Measurements from ENCODE around the gene S1PR3. TPM values are rescaled to one million over a fixed set of nuclear protein-coding genes. Genes with fewer than 3 reads are reported as not detected.

The S1PR3 gene
- total RNA-seq, 1 experiment from 2014 or later, result 38.7 TPM

DNA sequence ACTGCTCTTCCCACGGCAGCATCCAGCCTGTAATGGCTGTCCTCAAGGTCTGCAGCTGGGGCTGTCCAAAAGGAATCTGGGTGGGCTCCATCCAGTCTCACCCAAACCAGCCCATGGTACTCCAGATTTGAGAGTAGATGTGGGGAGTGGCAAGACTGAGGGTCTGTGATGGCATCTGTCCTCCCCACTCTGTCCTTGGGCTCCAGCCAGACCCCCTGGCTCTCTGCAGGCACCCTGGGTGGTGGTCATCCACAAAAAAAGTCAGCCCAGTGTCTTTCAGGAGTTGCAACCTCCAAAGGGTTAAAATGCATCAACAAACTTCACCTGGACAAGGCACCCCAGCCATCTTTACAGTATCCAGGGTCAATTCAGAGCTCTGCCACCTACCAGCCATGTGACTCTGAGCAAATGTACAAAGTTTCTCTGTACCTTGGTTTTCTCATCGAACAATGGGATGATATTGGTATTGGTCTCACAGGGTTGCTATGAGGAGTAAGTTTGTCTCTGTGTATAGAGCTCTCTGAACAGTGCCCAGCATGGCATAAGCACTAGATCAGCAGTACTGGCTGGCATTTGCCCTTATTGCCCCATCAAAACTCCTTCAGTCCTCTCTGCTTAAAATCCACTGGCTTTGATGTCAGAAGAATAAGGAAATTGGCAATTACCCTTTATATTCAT, 7.3 kb upstream of the S1PR3 start:
- peaks cover 8% of the 10 kb centered on the region for H3K9me3 ChIP-seq
- H3K27me3 ChIP-seq, result no peaks in the 10 kb centered on the region
- no peaks in the 10 kb centered on the region; the same call in 1 of the 2 replicates for H3K36me3 ChIP-seq
- no peak for DNase-seq
- H3K4me3 ChIP-seq, result no peak overlapping the region

DNA sequence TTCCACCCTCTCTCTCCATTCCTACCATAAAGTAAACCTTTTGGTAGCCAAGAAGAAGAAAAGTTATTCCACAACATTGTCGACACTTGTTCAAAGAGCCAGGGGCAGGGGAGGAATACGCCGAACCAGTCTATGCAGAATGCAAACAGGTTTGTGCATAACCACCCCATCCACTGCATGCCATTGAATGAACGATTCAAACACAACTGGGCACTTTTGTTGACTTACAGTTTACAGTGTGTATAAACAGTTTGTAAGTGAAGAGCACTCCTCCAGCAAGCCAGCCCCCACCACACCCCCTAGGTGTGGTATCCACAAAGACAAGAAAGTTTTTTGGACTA, 6.8 kb upstream of the S1PR3 start:
- no peak for DNase-seq
- peaks cover 8% of the 10 kb centered on the region for H3K9me3 ChIP-seq
- H3K4me3 ChIP-seq, result no peak overlapping the region
- no peaks in the 10 kb centered on the region for H3K27me3 ChIP-seq
- no peaks in the 10 kb centered on the region; the same call in 1 of the 2 replicates for H3K36me3 ChIP-seq

DNA sequence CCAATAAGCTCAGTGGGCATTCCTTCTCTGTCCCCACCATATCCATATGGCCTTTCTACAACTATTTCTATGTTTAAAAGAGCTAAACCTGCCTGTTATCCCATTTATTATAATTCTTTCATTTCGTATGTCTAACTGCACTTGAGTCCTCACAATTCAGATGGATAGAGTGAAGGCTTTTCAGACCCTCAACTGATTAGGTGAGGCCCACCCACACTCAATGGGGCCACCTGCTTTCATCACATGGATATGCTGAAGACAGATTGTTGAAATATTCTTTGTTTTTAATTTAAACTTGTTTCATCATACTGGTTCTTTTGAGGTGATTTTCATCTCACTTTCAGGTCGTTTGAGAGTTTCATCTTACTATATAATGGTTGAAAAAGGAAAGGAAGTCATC, 5.7 kb upstream of the S1PR3 start:
- no peaks in the 10 kb centered on the region for H3K27me3 ChIP-seq
- H3K36me3 ChIP-seq, result no peaks in the 10 kb centered on the region; the same call in 1 of the 2 replicates
- H3K4me3 ChIP-seq, result no peak overlapping the region
- DNase-seq, result no peak
- peaks cover 8% of the 10 kb centered on the region for H3K9me3 ChIP-seq

DNA sequence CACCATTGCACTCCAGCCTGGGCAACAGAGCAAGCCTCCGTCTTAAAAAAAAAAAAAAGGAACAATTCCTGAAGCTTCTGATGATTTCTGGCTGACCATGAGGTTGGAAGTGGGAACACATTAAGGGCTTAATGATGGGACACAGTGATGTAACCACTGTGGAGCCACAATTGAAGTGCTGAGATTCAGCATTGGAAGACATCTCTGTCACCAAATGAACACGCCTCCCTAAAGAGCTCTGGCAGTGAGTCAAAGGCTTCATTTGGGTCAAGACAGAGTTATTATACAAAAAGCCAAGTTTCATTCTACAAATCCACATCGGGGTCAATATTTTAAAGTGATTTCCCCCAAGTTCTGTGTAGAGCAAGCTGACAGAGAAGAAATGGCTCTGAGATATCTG, 4.5 kb upstream of the S1PR3 start:
- no peaks in the 10 kb centered on the region for H3K27me3 ChIP-seq
- no peaks in the 10 kb centered on the region; the same call in 1 of the 2 replicates for H3K36me3 ChIP-seq
- H3K9me3 ChIP-seq, result peaks cover 6% of the 10 kb centered on the region
- H3K4me3 ChIP-seq, result no peak overlapping the region
- no peak for DNase-seq

DNA sequence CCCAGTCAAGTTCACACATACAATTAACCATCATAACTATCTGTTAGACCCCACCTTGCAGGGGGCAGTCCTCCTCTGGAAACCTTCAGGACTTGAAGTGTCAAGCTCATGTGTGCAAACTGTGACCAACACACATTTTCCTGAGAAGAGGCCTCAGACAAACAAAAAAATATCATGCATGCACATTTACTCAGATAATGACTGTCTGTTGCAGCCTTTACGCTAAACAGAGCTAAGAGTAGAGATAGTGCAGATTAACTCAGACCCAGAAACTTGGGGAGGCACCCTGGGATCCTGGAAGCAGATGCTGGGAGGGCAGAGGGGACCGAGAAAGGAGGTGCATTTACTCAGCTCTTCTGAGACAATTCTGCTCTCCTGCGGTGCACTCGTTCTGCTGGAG, 3.6 kb upstream of the S1PR3 start:
- no peaks in the 10 kb centered on the region for H3K9me3 ChIP-seq
- H3K36me3 ChIP-seq, result peaks cover 5% of the 10 kb centered on the region; the same call in 1 of the 2 replicates
- no peak for DNase-seq
- H3K4me3 ChIP-seq, result no peak overlapping the region
- no peaks in the 10 kb centered on the region for H3K27me3 ChIP-seq

DNA sequence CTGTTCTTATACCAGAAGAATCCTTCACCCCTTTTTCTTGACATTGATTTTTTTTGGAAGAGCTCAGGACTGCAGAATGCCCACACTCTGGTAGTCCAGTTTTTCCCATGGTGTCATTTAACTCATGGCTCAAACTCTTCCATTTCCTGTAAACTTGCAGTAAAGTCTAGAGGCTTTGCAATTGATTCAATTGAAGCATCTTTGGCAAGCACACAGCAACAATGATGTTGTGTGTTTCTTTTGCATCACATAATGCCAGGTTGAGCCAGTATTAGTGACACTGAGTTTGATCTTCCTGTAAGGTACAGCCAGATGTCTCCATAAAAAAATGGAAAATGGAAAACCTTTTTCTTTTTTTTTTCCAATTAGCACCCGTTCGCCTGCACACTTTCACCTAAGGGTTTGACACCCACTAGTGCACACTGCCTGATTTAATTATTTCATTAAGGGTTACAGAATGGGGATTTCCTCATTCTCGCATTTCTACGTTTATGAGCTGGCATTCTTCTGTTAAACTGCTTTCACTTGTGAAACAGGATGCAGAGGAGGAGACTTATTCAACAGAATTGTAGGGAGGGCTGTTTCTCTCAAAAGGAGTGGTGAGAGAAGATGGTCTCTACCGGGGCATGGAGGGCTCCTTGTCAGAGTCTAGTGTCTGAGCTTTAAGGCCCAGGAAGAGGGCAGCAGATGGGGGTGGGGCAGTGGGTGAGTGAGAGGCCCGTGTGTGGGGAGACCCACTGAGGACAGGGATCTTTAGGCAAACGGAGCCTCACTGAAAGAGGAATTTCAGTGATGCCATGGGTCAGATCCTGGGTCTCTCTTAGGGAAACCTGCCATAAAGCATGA, 2.2 kb upstream of the S1PR3 start:
- H3K4me3 ChIP-seq, result no peak overlapping the region

DNA sequence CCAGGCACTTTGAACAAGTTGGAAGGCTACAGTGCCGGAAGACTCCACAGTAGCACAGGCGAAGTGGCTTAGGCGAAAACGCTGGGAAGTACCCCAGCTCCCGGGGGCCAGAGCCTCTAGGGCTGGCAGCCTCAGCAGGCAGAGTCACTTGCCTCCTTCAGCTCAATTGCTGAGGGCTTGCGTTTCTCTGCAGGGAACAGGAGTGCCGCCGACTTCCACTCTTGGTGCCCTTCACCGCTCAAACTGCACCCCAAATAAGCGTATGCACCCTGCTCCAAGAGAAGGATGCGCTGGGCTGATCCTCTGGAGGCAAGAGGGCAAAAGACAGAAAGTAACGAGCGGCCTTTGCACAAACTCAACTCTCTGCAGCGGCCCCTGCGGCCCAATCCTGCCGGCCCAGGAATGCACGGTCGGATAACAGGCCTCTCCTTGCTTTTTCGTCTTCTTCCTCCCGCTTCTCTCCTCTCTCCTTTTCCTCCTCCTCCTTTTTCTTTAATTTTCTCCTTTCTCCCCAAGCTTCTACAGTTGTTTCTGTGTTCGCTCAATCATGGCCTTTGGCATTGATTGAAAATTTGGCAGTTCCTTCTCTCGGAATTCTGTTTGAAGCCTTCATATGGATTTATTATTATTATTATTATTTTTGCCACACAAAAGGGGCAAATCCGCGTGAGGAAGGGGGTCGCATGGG, 1.1 kb upstream of the S1PR3 start:
- DNase-seq, result no peak
- Histone ChIP-seq H3K36me3 (peaks cover 14% of the 10 kb centered on the region), H3K9me3 (no peaks in the 10 kb centered on the region), H3K4me3 (no peak overlapping the region), H3K27me3 (no peaks in the 10 kb centered on the region)

More for the DNA sequence above, 2.2 kb upstream of the S1PR3 start:
- H3K27me3 ChIP-seq, result no peaks in the 10 kb centered on the region
- H3K36me3 ChIP-seq, result peaks cover 8% of the 10 kb centered on the region
- no peak for DNase-seq
- no peaks in the 10 kb centered on the region for H3K9me3 ChIP-seq

DNA sequence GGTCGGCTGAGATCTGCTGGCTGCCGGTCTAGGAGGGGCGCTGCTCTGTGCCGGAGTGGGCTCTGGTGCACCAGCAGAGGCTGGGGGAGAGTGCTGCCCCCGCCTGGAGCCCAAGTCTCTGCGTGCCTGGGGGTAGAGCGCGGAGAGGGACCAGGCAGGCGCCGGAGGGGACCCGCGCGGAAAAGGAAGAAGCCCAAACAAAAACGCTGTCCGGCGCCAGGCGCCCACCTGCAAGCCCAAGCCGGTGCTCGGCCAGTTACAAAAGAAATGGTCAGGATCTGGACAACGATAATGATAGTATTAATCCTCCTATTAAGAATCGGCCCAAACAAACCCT, 571 bp upstream of the S1PR3 start:
- Histone ChIP-seq H3K36me3 (peaks cover 19% of the 10 kb centered on the region), H3K27me3 (no peaks in the 10 kb centered on the region), H3K4me3 (peak overlapping the region; percentile 67), H3K9me3 (no peaks in the 10 kb centered on the region)
- DNase-seq, result no peak

DNA sequence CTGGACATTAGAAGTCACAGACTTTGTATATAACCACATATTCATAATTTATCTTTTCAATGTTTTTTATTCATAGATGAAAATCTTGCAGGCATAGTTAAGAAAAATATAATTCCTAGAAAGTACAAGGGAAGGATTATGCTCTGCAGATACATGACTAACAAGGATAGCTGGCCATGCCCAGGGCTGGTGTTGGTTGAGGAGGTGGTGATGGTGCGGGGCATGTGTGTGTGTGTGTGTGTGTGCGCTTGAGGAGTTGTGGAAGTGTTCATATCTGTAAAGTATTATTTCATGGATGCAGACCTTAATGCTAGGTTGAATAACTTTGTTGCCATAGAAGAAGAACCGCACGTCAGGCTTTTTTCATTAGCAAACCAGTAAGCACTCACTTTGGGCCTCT, 1.3 kb downstream of the S1PR3 start:
- Histone ChIP-seq H3K27me3 (no peaks in the 10 kb centered on the region), H3K36me3 (peaks cover 37% of the 10 kb centered on the region), H3K4me3 (peak overlapping the region; percentile 67), H3K9me3 (no peaks in the 10 kb centered on the region)
- DNase-seq, result no peak

DNA sequence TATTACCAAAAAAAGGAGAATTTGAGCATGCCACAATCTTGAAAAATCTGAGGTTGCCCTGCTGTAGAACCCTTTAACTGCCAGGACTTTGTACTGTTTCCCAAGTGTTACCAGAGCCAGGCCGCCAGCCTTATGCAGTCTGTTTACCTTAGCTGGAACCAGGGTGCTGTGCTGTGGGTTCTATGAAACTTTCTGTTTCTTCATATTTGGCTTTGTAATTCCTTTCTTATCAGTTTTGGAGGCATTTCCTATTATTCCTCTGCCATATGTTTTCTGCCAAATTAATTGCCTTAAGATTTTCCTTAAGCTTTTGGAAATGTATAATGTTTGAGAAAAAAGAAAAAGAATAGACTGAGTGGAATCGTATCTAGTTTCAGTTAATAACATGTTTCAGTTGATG, 2.1 kb downstream of the S1PR3 start:
- no peaks in the 10 kb centered on the region for H3K27me3 ChIP-seq
- no peak for DNase-seq
- no peaks in the 10 kb centered on the region for H3K9me3 ChIP-seq
- H3K36me3 ChIP-seq, result peaks cover 45% of the 10 kb centered on the region
- peak overlapping the region; percentile 67 for H3K4me3 ChIP-seq

DNA sequence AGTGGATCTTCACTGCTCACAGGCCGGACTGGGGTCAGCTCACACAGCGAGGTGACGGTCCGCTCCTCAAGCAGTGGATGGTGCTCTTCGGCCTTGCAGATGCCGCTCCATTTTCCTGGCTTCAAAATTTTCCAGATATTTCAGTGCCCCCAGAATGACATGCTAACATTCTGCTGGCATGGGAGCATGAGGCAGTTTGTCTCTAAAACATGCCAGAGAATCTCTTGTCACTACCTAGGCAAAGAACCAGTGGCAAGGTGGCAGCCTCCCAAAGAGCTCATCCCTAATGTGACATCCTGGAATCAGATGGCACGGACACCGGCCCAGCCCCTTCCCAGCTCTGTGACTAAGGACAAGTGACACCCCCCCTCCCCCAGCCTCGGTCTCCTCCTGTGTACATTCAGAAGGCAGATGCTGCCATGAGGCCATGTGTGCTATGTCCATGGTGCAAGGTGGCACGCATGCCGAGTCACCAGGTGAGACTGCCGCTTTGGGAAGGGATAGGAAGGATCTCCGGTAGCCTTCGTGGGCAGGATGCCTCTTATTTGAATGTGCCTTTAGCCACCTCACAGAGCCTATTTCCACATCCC, 2.7 kb downstream of the S1PR3 start:
- Histone ChIP-seq H3K9me3 (no peaks in the 10 kb centered on the region), H3K27me3 (no peaks in the 10 kb centered on the region), H3K36me3 (peaks cover 47% of the 10 kb centered on the region), H3K4me3 (no peak overlapping the region; the same call in none of the 2 replicates)
- no peak for DNase-seq

DNA sequence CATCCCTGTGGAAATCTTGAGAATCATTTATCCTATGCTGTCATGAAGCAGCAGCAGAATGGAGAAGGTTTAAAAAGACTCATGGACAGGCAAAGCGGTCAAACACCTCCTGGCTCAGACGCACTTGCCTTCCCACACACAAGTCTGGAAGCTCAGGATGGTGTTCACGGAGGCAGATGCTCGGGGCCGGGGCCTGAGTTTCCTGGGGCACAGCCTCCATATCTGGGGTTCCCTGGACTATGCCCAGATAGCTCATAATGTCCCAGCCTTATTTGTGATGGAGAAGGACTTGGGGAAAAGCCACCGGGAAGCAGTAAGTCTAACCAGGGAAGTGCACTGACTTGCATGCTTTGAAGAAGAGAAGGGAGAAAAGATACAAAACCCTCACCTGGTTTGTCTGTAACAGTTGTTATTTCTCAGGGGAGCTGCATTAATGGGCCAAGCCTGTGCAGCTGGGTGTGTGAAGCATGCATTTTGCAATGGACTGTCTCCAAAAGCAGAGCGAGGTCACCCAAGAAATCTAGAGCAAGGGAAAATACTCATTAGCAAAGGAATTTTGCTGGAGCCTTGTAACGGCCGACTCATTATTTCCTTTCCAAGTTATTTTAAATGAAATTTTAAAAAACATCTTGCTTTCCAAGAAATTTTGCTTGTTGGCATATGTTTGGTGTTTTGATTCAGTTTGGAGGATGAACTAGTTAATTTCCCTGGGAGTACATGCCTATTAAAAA, 3.4 kb downstream of the S1PR3 start:
- DNase-seq, result peak; percentile 53
- no peaks in the 10 kb centered on the region for H3K9me3 ChIP-seq
- no peak overlapping the region for H3K4me3 ChIP-seq
- no peaks in the 10 kb centered on the region for H3K27me3 ChIP-seq
- H3K36me3 ChIP-seq, result peaks cover 53% of the 10 kb centered on the region

DNA sequence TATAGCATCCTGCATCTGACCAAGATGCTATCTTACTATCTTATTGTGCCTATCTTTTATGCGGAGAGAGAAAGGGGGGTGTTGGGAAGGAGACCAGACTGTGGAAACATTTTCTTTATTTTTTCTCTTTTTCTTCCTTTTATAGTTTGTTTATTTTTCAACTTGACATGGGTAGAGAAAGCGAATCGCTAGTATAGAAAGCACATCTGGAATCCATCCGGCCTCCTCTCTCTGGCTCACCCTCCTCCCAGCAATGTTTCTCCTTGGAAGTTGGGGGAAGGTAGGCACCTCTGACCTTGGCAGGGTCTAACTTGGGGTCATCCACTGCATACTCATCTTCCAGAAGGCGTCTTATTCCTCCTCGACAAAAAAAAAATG, 3.9 kb downstream of the S1PR3 start:
- Histone ChIP-seq H3K27me3 (no peaks in the 10 kb centered on the region), H3K4me3 (no peak overlapping the region)
- DNase-seq, result no peak

DNA sequence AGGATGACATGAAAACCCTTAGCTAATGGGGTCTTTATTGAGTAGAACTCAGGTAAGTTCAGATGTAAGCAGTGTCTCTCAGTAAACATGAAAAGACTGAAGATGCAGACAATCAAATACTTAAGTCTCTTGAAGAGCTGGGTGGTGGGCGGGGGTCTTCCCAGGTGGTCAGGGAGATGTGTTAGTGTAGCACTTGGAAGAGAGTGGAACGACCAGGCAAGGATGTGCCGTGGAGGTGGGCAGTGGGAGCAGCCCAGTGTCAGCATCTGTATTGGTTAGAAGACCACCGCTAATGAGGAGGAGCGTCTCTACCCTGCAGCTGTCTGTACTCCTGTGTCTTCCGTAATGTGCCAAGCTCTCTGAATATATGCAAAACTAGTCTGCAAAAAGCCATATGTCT, 4.4 kb downstream of the S1PR3 start:
- Histone ChIP-seq H3K36me3 (peaks cover 59% of the 10 kb centered on the region), H3K4me3 (no peak overlapping the region), H3K27me3 (no peaks in the 10 kb centered on the region), H3K9me3 (no peaks in the 10 kb centered on the region)
- no peak for DNase-seq

More for the DNA sequence above, 3.9 kb downstream of the S1PR3 start:
- Histone ChIP-seq H3K36me3 (peaks cover 58% of the 10 kb centered on the region), H3K9me3 (no peaks in the 10 kb centered on the region)

DNA sequence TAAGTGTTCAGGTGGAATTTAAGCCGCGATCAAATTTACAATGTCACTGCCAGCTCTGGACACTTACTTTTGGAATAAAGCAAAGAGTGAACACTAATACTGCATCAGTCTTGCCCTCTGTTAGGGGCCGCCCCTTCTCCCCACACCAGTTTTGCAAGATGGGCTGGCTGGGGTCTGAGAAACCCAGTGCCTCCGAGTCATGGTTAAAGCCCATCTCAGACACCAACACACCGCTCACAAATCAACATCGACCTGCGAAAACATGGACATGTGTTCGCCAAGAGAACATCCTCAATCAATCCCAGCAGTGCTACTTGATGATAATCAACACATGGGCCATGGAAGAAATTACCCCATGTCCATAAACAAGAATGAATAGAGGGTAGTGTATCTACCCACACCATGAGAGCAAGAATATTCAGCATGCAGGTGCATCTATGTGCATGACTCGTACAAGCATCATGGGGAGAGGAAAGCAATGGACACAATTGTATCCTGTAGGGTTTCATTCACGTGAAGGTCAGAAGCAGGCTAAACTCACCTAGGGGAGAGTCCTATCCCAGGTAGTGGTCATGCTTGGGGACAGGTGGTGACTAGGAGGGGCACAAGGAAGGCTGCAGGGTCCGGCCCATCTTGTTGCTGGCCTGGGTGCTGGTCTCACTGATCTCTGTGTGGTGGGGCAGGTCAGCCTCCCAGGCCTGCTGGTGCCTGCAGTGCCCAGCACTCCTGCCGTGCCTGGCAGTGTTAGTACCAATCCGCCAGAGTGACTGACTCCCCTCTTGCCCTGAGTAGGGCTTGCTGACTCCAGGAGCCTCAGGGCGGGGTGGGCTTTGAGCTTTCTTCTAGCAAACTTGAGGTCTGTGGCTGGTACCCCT, 5.0 kb downstream of the S1PR3 start:
- H3K36me3 ChIP-seq, result peaks cover 64% of the 10 kb centered on the region
- no peaks in the 10 kb centered on the region for H3K27me3 ChIP-seq
- no peak for DNase-seq
- no peaks in the 10 kb centered on the region for H3K9me3 ChIP-seq
- H3K4me3 ChIP-seq, result no peak overlapping the region

DNA sequence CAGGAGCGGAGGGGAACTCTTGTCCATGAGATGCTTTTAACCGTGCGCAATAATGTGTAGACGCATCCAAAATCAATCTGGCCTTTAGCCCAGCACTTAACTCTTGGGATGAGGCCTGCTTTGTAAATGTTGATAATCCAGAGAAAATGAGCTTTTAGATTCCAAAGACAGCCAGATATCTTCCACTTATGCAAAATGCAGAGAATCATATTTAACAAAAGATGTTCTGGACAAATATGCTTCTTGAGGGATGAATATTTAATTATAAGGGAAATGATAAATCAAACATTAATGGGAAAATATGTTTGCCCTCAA, 5.6 kb downstream of the S1PR3 start:
- Histone ChIP-seq H3K4me3 (no peak overlapping the region), H3K36me3 (peaks cover 70% of the 10 kb centered on the region), H3K9me3 (no peaks in the 10 kb centered on the region), H3K27me3 (no peaks in the 10 kb centered on the region)
- no peak for DNase-seq

Data from MG63 (cell line).